Right ventricle myocardium superior (tissue), 1 donor: ENCODE results near the gene MFNG. TPM values are rescaled to one million over a fixed set of nuclear protein-coding genes. Genes with fewer than 3 reads are reported as not detected.

ENCODE experiments used
- ATAC-seq: fragments of 200-7000 bp; cut with Tn5 transposase; one replicate; pipeline ENCODE4 v1.9.1; 2020; ENCODE audit warnings: mild to moderate bottlenecking; ENCODE audit not compliant: poor library complexity
- DNase-seq: peaks from one replicate; pipeline ENCODE4 v3.0.0-alpha.2; 2020
- intact Hi-C: fragments of 100-400 bp; cut with DNase I; formaldehyde crosslinking; loops from one replicate; pipeline ENCODE4 v1.11.2; 2022
- total RNA-seq: library from RNA; stranded (reverse); fragmentation: NEBNext Ultra II Directional; extraction: Animal tissue kit (Norgen Biotek cat#: 25700); gene quantifications from one replicate; pipeline ENCODE4 v1.2.1, GENCODE V29; 2021
- donor health status: DM: no; HTN: yes; CAD: no; lungs with severe emphysema.

Gene MFNG
- total RNA-seq, 1 donor from 2014 or later, result 12.7 TPM

DNA sequence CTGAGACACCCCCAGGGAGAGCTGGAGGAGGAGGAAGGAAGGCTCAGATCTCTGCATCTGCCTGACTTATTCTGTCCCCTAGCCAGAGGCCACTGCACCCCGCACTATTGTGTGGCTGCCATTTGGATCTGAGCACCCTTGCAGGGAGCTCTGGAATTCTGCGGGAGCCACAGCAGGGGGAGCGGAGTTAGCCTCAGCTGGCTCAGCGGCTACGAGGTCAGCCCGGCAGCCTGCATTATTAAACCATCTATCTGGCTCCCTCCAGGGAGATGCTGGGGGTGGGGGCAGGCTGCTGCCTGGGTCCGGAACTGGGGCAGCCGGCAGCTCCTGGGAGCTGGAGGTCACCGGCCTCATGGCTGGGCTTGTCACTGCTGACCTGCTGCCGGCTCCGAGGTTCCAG lies 52.4 kb downstream of the MFNG start:
- DNase-seq (no peak), ATAC-seq (no peak)
- intact Hi-C loops, result no loop called here

DNA sequence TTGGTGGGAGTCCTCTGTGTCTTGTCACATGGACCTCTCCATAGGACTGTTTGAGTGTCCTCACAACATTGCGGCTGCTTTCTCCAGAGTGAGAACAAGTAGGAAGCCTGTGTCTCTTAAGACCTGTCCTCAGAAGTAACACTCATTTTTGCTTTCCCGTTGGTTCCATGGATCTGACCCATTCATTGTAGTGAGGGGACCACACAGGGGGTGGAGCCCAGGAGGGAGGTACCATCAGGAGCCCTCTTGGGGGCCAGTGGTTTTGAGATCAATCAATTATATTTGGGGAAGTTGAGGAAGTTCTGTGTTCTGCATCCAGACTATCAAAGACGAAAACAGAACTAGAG lies 53.5 kb downstream of the MFNG start:
- DNase-seq (no peak), ATAC-seq (no peak)
- intact Hi-C loops, result no loop called here

DNA sequence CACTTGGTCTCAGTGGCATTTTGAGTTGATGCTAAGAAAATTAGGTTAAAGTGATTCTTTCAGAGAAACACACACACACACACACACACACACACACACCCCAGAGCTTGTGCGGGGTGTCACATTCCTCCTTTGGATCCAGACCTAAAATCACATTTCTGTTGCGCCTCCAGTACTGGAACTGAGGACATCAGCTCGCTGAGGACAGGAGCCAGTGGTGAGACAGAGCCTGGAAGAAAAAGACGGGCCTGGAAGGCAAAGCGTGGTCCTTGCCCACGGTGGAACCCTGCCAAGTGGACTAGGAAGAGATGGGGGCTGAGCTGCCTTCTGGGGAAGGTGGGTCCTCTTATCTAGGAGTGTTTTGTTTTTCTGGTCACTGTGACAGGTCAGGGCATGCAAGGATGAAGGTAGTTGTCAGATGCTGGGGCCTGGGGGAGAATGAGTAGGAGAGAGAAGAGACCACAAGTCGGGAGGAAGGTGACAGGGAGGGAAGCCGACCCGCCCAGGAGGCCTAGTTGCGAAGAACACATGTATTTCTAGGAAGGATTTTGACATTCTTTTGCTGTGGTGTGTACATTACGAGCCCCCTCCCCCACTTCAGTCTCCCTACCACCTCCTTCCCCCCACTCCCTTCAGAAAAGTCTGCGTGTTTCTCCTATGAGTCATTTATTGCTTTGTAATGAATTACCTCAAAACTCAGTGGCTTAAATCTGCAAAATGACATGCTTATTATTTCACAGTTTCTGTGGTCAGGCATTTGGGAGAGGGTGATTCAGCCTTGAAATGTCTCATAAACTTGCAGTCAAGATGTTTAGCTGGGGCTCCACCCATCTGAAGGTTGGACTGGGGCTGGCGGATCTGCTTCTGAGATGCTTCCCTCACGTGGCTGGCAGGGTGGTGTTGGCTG lies 54.1 kb downstream of the MFNG start:
- no peak for DNase-seq
- no peak for ATAC-seq
- intact Hi-C loops, result no loop called here

DNA sequence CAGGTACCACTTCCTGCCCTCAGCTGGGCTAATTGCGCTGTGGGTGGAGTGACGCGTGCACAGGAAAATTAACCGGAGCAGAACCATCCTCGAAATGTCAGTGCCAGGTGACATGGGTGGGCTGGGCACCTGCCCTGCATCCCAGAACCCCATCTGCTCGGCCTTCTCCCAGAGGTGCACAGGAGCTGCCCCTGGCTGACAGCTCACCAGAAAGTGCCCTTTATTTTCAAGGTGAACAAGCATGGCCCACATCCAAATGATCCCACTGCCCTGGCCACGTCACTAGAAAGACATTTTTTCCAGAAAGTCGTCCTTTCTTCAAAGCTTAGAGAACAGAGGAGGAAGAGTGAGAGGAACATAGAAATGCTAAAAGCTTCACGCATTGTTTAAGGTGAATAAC lies 54.8 kb downstream of the MFNG start:
- no peak for ATAC-seq
- intact Hi-C loops, result no loop called here
- DNase-seq, result no peak

DNA sequence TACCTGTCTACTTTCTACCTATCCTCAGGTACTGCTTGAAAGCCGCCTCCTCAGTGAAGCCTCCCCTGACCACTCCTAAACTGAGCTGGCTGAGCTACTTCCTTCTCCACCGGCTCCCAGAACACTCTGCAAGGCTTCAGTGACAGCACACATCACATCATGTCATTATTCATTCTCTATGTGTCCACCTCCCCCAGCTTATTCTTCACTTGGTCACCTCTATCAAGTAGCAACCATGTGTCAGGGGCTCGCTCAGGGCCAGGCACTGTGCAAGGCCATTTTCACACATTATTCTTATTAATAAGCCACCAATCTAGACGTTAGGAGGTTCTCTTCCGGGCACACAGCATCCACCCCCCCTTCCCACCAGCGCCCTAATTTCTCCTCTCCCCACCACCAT lies 55.2 kb downstream of the MFNG start:
- ATAC-seq (no peak), DNase-seq (no peak)
- intact Hi-C loops, result no loop called here

DNA sequence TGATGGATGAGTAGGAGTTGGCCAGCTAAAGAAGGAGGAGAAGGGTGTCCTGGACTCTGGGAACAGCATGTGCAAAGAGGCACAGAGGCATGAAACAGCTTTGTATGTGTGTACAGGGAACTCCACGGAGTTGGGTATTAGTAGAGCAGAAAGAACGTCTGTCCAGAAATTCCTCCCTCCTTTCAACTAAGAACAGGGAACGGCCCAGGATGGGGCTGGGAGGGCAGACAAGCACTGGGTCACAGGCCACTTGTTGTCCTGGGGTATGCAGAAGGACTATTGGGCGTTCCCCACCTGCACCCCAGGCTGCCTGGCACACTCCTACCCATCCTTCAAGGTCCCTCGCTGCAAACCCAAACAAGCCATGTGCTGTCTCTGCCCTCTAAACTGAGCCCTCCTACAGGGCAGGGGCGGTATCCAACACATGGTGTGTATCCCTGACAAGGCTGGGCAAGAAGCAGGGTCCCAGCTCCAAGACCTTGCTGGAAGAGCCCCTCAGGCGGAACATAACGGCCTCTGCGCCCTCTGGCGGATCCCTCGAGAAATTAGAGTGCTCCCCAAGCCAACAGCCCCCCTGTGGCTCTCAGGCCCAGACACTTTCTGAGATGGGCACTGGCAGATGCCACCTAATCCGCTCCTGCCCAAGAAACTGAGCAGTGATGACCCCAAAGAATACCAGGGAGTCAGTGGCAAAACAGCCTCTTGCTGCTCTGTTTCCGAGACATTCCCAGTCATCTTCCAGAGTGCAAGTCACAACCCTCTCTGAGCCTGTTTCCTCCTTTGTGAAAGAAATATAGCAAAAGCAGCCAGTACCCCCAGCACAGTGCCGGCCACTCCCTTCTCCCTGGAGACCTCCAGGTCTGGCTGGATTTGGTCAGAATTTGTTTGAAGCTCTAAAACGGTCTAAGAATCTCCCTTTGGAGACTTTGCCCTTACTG lies 57.3 kb downstream of the MFNG start:
- intact Hi-C loops, result loop anchor here (10.0 kb wide), 1 partner anchor 114 kb away; no protein-coding TSS in a partner anchor
- peak; percentile 68 for ATAC-seq
- DNase-seq, result peak; percentile 61

DNA sequence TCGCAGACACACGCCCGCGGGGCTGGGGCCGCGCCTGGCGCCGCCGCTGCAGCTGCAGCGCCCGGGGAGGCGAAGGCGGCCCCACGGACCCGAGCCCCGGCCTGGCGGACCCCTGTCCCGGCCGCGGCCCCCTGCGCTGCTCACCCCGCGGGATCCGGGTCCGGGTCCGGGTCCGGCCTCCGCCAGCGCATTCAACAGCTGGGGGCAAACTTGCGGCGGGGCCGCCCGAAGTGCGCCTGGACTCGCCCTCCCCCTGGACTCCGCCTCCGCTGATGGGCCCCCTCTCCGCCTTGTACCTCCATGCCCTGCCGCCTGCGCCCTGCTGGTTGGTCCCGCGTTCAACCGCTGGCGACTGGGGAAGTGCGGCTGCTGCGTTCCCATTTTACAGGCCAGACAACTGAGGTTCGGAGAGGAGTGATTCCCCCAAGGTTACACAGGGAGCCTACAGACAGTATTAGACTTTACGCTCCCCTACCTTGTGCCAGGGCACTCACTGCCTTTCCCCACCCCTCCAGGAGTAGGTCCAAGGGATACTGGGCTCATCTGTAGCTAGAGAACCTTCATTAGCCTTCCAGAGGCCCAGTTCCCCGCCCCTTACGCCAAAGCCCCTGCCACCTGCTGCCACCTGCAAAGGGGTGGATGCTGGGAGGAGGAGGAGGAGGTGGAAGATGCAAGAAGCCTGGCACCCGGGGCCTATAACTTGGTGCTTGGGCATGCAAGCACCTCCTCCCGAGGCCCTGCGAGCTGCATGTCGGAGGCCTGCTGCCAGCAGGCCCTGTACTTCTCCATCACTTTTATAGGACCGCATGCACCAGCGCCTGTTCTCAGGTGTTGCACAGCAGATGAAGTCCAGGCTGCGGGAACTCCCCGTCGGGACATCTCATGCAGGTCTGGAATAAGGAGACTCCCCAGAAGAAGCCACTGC lies 58.2 kb downstream of the MFNG start:
- intact Hi-C loops, result loop anchor here (10.0 kb wide), 1 partner anchor 113 kb away; no protein-coding TSS in a partner anchor
- no peak for DNase-seq
- ATAC-seq, result no peak

DNA sequence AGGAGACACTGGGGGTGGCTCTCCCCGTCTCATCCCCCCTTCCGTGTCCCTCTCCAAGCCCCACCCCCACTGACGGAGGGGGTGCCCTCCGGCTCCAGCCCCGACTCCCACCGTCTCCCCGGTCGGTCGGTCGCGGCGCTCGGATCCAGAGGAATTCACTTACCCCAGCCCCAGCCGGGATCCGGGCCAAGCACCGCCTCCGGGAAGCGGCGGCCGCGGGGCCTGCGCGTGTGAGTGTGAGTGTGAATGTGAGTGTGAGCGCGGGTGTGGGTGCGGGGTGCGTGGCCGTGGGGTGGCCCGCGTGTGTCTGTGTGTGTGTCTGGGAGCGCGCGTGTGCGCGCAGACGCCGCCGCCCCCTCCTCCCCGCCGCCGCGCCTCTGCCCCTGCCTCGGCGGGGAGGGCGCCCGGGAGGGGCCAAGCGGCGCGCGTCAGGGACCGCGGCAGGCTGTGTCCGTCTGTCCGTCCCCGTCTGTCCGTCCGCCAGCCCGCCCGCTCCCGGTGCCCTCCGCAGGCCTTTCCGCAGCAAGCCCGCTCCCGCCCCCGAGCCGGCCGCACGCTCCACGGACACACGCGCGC lies 59.0 kb downstream of the MFNG start, which contains the start of gene ELFN2:
TSS of gene ELFN2 (minus strand) at position 345 of the 576 bp plus-strand sequence. CDS start 51,945 bp downstream, outside the sequence.
- no peak for DNase-seq
- intact Hi-C loops, result loop anchor here (10.0 kb wide), 1 partner anchor 112 kb away; no protein-coding TSS in a partner anchor
- ATAC-seq, result no peak

DNA sequence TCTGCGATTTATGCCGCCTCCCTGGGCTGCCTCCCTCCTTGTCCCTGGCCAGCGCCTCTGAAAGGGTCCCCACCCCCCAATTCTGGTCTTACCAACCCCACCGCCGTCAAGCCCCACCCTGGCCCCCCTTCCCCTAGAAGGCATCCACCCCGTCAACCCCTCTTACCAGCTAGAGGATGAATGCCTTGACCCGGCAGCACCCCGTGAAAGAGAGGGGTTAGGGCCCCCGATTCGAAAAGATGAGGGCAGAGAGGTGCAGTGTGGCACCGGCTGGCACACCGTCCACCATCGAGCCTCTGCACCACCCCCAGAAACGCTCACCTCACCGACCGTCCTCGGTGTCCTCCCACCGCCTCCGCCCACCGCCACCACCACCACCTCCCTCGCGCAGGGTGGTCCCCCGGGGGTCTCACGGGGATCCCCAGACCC lies 59.5 kb downstream of the MFNG start:
- intact Hi-C loops, result loop anchor here (10.0 kb wide), 1 partner anchor 112 kb away; no protein-coding TSS in a partner anchor
- DNase-seq, result no peak
- ATAC-seq, result no peak

DNA sequence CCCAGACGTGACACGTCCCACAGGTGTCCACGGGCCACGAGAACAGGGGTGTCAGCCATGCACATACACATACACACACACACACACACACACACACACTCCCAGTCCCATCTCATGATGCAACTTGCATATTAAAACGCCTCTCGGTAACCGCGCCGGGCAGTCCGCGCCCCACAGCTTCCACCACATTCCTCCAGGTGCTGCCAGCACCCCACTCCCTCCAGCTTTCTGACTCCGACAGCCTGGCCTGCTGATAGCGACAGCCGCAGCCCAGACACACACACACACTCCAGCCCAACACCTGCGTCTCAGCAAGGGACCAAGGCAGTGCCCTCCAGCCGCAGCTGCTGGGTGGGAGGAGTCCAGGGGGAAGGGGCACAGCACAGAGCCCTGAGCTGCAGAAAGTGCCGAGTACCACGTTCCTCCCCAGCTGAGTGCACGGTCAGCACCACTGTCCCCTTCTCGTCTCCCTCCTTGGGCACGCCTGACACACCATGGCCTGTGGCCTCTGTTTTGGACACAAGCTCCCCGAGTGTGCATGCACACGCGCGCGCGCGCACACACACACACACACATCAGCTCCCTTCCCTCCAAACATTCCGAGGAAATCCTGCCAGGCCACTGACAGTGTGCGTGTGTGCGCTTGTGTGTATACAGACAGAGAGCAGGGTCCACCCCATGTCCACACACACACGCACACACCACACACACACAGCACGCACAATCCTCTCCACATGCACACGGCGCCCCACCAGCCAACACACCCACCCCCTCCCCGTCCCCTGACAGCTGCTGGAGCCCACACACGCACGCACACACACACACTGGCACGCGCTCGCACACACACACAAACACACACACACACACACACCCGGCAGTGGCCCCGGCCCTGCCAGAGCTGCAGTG lies 60.1 kb downstream of the MFNG start:
- ATAC-seq (no peak), DNase-seq (no peak)
- intact Hi-C loops, result loop anchor here (10.0 kb wide), 1 partner anchor 111 kb away; no protein-coding TSS in a partner anchor

DNA sequence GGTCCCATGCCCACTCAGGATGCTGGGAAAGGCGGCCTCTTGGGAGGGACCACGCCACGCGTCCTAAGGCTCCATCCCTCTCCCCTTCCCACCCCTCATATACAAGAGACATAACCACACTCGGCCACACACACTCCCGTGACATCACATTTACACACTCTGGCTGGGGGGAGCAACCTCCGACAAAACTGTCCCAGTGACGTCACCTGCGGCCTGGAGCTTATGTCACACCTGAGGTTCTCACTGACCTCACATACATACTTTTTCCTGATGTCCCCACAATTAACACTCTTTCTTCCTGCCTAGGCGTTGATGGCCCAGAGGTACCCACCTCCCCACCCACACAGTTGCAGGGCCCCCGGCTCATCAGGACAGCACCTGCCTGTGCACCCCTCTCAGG lies 60.8 kb downstream of the MFNG start:
- ATAC-seq (no peak), DNase-seq (no peak)
- intact Hi-C loops, result loop anchor here (10.0 kb wide), 1 partner anchor 111 kb away; no protein-coding TSS in a partner anchor

DNA sequence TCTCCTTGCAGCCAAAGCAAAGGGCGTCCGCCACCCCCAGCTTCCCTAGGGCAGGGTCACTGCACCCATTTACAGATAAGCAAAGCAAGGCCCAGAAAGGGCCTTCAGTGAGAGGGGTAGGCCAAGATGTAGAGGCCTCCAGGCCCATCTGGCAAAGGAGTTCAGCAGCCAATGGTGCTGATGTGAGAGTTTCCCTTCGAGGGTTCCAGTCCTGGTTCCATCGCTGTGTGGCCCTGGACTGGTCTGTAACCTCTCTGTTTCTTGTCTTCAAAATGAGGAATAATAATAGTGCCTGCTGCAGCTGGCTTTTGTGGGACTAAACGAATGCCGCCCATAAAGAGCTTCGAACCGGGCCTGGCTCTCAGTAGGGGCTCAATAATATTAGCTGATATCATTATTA lies 62.9 kb downstream of the MFNG start:
- intact Hi-C loops, result loop anchor here (10.0 kb wide), 1 partner anchor 108 kb away; no protein-coding TSS in a partner anchor
- ATAC-seq, result no peak
- no peak for DNase-seq

DNA sequence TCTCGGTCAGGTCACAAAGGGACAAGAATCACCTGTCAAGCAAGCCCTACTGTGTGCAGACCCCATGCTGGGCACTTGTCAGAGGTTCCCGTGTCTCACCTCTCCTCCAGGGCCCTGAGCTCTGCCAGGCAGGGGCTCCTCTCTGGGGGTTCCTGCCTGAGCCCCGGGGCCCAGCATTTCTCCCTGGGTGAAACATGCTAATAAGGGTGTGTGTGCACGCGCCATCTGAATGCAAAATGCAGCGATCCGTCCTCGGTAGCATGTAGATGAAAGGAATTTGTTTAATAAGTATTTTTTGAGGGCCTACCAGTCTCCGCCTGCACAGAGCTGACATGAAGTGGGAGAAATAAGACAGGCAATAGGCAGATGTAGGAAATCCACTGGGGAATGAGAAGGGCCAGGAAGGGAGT lies 64.7 kb downstream of the MFNG start:
- ATAC-seq (no peak), DNase-seq (no peak)
- intact Hi-C loops, result loop anchor here (10.0 kb wide), 1 partner anchor 107 kb away; no protein-coding TSS in a partner anchor

DNA sequence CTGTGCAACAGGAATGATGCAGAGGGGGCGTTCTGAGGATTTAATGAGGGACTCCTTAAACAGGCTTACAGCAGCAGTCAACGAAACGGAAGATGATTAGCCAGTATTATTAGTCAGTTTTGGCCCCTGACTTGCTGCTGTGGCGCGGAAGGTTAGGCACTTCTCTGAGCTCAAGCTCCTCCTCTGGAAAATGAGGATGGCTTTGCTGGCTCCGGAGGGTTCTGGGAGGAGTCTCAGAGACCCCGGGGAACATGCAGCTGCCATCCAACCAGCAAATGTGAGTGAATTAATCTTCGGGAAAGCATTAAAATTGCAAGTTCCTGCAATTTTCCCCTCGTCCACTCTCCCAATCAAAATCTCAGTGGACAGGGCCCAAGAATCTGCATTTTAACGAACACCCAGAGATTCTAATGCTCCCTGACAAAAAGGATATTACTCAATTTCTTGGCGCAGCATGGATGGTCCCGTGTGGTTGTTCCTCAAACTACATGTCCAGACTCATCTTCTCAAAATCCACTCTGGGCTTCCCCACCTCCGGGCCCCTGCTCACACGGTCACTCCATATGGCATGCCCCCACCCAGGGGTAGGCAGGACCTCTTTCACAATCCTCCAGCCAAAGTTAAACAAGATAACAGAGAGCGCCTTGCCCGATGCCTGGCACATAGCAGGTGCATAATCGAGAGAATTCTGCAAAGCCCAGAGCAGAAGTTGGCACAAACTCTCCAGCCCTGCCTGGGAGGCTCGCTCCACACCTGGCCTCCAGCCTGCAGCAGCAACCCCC lies 65.3 kb downstream of the MFNG start:
- intact Hi-C loops, result loop anchor here (10.0 kb wide), 1 partner anchor 106 kb away; no protein-coding TSS in a partner anchor
- DNase-seq (no peak), ATAC-seq (peak; percentile 63)

DNA sequence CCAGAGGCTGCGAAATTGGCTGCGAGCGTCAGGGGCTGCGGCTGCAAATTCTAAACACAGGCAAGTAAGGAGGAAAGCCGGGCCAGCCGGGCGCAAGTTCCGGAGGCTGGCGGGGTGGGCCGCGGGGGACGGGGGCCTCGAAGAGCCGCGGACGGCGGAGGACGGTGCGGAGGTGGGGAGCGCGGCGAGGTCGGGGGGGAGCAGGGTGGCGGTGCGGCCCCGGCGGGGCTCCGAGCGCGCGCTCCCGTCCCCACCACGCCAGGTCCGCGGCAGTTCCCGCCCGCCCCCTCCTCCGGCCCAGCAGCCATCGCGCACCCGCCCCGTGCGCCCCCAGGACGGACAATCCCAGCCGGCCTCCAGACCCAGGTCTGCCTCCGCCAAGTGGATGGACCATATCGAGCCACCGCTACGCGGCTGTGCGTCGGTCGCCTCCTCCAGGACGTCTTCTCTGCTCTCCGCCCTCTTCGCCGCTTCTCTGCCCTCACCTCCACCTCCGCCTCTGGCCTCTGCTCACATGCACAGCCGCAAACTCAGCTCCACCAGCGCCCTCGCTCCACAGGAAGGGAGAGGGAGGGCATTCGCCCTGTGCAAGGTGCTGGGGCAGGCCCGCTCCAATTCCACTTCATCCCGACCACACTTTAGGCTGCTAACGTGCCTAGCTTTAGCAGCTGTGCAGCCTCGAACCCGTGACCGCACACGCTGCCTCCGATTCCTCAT lies 66.1 kb downstream of the MFNG start:
- ATAC-seq, result no peak

More for the DNA sequence above, 66.1 kb downstream of the MFNG start:
- no peak for DNase-seq
- intact Hi-C loops, result loop anchor here (10.0 kb wide), 1 partner anchor 105 kb away; no protein-coding TSS in a partner anchor
